Kidney (tissue), 14 donors: ENCODE results near the gene ANKRD40CL. TPM values are rescaled to one million over a fixed set of nuclear protein-coding genes. Genes with fewer than 3 reads are reported as not detected.

Experiments used
- DNase-seq, 5 donors: peaks; one replicate each; pipeline ENCODE4 v3.0.0-alpha.2; 2013 to 2020
- FAIRE-seq: peaks from 2 replicates; lab custom pipeline; 2012; peaks lifted over from hg19 to GRCh38; lab: Jason Lieb, UNC
- H3K27ac ChIP-seq, 2 donors: one replicate each; pipeline ENCODE4 v1.7.0; 2013; ENCODE audit warnings: low read depth in 2 of 2, low read length in 2 of 2, inconsistent platforms in 1 of 2
- H3K27me3 ChIP-seq: one replicate; pipeline ENCODE4 v1.7.1; 2013; ENCODE audit warnings: low read length, inconsistent platforms; ENCODE audit not compliant: control insufficient read depth, insufficient read depth
- H3K36me3 ChIP-seq, 3 donors: one replicate each; pipeline versions ENCODE4 v1.7.0 to v1.7.1; 2013; ENCODE audit warnings: low read length in 3 of 3, control low read depth in 1 of 3, inconsistent platforms in 1 of 3; ENCODE audit not compliant: insufficient read depth in 3 of 3, control insufficient read depth in 2 of 3
- H3K4me1 ChIP-seq, 3 donors: one replicate each; pipeline versions ENCODE4 v1.7.0 to v1.7.1; 2013; ENCODE audit warnings: low read length in 3 of 3, inconsistent platforms in 1 of 3, low read depth in 1 of 3; ENCODE audit not compliant: control insufficient read depth in 2 of 3, insufficient read depth in 2 of 3
- H3K4me3 ChIP-seq, 3 donors: one replicate each; pipeline versions ENCODE4 v1.7.0 to v1.8.1; 2013; ENCODE audit warnings: low read length in 3 of 3, control low read depth in 1 of 3, inconsistent platforms in 1 of 3
- H3K9ac ChIP-seq, 3 donors: one replicate each; pipeline versions ENCODE4 v1.7.0 to v1.7.1; 2013; ENCODE audit warnings: low read length in 3 of 3, control low read depth in 1 of 3, inconsistent platforms in 1 of 3
- H3K9me3 ChIP-seq, 3 donors: one replicate each; pipeline versions ENCODE4 v1.7.0 to v1.7.1; 2013; ENCODE audit warnings: low read length in 3 of 3, control low read depth in 1 of 3, inconsistent platforms in 1 of 3; ENCODE audit not compliant: control insufficient read depth in 2 of 3, insufficient read depth in 1 of 3
- intact Hi-C: fragments of 100-400 bp; cut with DNase I; formaldehyde crosslinking; loops from one replicate; pipeline ENCODE4 v1.11.1; 2022
- polyA plus RNA-seq: library from polyadenylated mRNA; stranded (reverse); fragments of 350-450 nt; fragmentation: Illumina TruSeq; extraction: RNeasy Lipid Tissue Mini Kit (QIAGEN cat#74804); gene quantifications from one replicate; pipeline ENCODE4 v1.2.3, GENCODE V29; 2014; ENCODE audit warnings: low read depth, low replicate concordance; ENCODE audit not compliant: insufficient read depth
- total RNA-seq: library from RNA; stranded (reverse); fragmentation: NEBNext Ultra II Directional; extraction: Animal tissue kit (Norgen Biotek cat#: 25700); gene quantifications from one replicate; pipeline ENCODE4 v1.2.1, GENCODE V29; 2021
- TF ChIP-seq, protein P1 (sequence below): IDR thresholded peaks from 3 replicates; pipeline ENCODE4 v1.5.1; 2012; ENCODE audit warnings: mild to moderate bottlenecking, moderate library complexity, borderline replicate concordance; ENCODE audit not compliant: insufficient read depth; ENCODE audit errors: extremely low read depth
- donor health status: control.
- donor health status: control.
- donor health status: control.
- donor health status: control.
- donor health status: control.
- donor health status: DM: yes; HTN: yes; CAD: no.
- donor health status: Normal renal cell carcinoma (clear cell type).

ANKRD40CL gene
- total and polyA plus RNA-seq, 2 donors from 2014 or later, result not detected

DNA sequence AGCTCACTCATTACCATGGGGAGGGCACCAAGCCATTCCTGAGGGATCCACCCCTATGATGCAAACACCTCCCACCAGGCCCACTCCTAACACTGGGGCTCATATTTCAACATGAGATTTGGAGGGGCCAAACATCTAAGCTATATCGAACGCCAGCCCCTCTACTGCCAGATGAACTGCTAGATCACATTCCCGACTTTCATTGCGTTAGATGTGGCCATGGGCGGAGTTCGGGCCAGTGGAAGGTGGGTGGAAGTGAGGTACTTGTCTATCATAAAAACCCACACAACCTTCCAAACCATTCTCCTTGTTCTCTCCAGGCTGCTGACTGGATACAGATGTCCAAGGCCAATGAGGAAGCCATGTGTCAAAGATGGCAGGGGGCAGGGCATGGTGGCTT, 27.0 kb upstream of the ANKRD40CL start:
- Histone ChIP-seq H3K27me3 (no peaks in the 10 kb centered on the region), H3K36me3 (no peaks in the 10 kb centered on the region), H3K4me3 (no peak overlapping the region), H3K9ac (no peak overlapping the region), H3K9me3 (no peaks in the 10 kb centered on the region), H3K4me1 (no peaks in the 10 kb centered on the region), H3K27ac (no peak overlapping the region)
- peak in 1 of 5 donors; percentile 18 for DNase-seq
- intact Hi-C loops, result no loop called here
- TF ChIP-seq, protein P1, sequence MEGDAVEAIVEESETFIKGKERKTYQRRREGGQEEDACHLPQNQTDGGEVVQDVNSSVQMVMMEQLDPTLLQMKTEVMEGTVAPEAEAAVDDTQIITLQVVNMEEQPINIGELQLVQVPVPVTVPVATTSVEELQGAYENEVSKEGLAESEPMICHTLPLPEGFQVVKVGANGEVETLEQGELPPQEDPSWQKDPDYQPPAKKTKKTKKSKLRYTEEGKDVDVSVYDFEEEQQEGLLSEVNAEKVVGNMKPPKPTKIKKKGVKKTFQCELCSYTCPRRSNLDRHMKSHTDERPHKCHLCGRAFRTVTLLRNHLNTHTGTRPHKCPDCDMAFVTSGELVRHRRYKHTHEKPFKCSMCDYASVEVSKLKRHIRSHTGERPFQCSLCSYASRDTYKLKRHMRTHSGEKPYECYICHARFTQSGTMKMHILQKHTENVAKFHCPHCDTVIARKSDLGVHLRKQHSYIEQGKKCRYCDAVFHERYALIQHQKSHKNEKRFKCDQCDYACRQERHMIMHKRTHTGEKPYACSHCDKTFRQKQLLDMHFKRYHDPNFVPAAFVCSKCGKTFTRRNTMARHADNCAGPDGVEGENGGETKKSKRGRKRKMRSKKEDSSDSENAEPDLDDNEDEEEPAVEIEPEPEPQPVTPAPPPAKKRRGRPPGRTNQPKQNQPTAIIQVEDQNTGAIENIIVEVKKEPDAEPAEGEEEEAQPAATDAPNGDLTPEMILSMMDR, result no peak
- no peak for FAIRE-seq

DNA sequence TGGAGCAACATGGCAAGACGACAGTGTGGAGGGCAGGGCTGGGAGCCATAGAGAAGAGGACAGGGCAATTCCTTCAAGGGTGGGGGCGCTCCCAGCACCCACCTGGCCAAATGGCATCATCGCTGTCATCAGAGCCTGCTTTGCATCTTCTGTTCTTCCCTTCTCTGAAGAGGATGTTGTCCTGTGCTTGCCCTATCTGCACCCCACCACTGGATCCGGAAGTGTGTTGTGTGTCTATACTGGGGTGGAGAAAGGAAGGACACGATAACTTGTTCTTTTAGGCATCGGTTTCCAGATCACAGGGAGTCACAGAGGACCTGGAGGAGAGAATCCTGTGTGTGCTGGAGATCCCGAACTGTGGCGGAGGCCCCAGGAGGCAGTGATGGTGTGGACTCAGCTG, 25.7 kb upstream of the ANKRD40CL start:
- Histone ChIP-seq H3K36me3 (no peaks in the 10 kb centered on the region), H3K4me3 (no peak overlapping the region), H3K4me1 (no peaks in the 10 kb centered on the region), H3K27ac (no peak overlapping the region), H3K27me3 (no peaks in the 10 kb centered on the region), H3K9ac (no peak overlapping the region), H3K9me3 (no peaks in the 10 kb centered on the region)
- intact Hi-C loops, result no loop called here
- no peak for FAIRE-seq
- TF ChIP-seq, protein P1, result no peak
- no peak for DNase-seq

- TF ChIP-seq, protein P1, result no peak
- H3K9ac ChIP-seq, result no peak overlapping the region
- no peaks in the 10 kb centered on the region for H3K4me1 ChIP-seq
- H3K27me3 ChIP-seq, result no peaks in the 10 kb centered on the region
- H3K36me3 ChIP-seq, result no peaks in the 10 kb centered on the region
- DNase-seq (no peak), FAIRE-seq (no peak)
- no peaks in the 10 kb centered on the region for H3K9me3 ChIP-seq
- no peak overlapping the region for H3K4me3 ChIP-seq
- intact Hi-C loops, result no loop called here
- H3K27ac ChIP-seq, result no peak overlapping the region
Measured at GRCh38 chr17:50792132-50792531, 24.8 kb upstream of the ANKRD40CL start.

GRCh38 chr17:50790618-50791017, 23.3 kb upstream of the ANKRD40CL start:
- Histone ChIP-seq H3K27me3 (no peaks in the 10 kb centered on the region), H3K4me3 (no peak overlapping the region), H3K4me1 (no peaks in the 10 kb centered on the region), H3K27ac (no peak overlapping the region), H3K9me3 (no peaks in the 10 kb centered on the region), H3K36me3 (no peaks in the 10 kb centered on the region), H3K9ac (no peak overlapping the region)
- peak in 1 of 5 donors; percentile 21 for DNase-seq
- intact Hi-C loops, result no loop called here
- TF ChIP-seq, protein P1, result no peak
- FAIRE-seq, result no peak
